ACC112 (cell line): ENCODE data around the gene PAXX.
A peak's percentile ranks its signal among the peaks of the same experiment; 100 is the strongest.

ENCODE experiments used
- H2AFZ ChIP-seq: fragments of 200-600 bp; sonication (generic); one replicate; pipeline ENCODE4 v1.6.0; 2017; ENCODE audit warnings: antibody characterized with exemption, low read length; ENCODE audit not compliant: unreplicated experiment
- H3K27ac ChIP-seq: fragments of 200-600 bp; sonication (generic); 2 replicates; pipeline ENCODE4 v1.5.1; 2014; ENCODE audit warnings: low read depth, mild to moderate bottlenecking, antibody characterized with exemption, low read length, moderate library complexity
- H3K27me3 ChIP-seq: fragments of 200-600 bp; sonication (generic); 2 replicates; pipeline ENCODE4 v1.6.1; 2014; ENCODE audit warnings: mild to moderate bottlenecking, antibody characterized with exemption, low read length, moderate library complexity, mixed read lengths; ENCODE audit not compliant: insufficient read depth
- H3K36me3 ChIP-seq: fragments of 200-600 bp; sonication (generic); 2 replicates; pipeline ENCODE4 v1.6.1; 2016; ENCODE audit warnings: mild to moderate bottlenecking, antibody characterized with exemption, low read length, moderate library complexity, mixed read lengths; ENCODE audit not compliant: insufficient read depth
- H3K4me1 ChIP-seq: fragments of 200-600 bp; sonication (generic); one replicate; pipeline ENCODE4 v1.6.1; 2016; ENCODE audit warnings: low read length, mixed read lengths; ENCODE audit not compliant: insufficient read depth, unreplicated experiment, control insufficient read depth
- H3K4me3 ChIP-seq: fragments of 200-600 bp; sonication (generic); 2 replicates; pipeline ENCODE4 v1.5.1; 2014; ENCODE audit warnings: mild to moderate bottlenecking, low read depth, low read length
- H3K79me2 ChIP-seq: fragments of 200-600 bp; sonication (generic); one replicate; pipeline ENCODE4 v1.6.0; 2016; ENCODE audit warnings: low read length; ENCODE audit not compliant: control insufficient read depth, unreplicated experiment, insufficient read depth

The PAXX gene, protein sequence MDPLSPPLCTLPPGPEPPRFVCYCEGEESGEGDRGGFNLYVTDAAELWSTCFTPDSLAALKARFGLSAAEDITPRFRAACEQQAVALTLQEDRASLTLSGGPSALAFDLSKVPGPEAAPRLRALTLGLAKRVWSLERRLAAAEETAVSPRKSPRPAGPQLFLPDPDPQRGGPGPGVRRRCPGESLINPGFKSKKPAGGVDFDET

DNA sequence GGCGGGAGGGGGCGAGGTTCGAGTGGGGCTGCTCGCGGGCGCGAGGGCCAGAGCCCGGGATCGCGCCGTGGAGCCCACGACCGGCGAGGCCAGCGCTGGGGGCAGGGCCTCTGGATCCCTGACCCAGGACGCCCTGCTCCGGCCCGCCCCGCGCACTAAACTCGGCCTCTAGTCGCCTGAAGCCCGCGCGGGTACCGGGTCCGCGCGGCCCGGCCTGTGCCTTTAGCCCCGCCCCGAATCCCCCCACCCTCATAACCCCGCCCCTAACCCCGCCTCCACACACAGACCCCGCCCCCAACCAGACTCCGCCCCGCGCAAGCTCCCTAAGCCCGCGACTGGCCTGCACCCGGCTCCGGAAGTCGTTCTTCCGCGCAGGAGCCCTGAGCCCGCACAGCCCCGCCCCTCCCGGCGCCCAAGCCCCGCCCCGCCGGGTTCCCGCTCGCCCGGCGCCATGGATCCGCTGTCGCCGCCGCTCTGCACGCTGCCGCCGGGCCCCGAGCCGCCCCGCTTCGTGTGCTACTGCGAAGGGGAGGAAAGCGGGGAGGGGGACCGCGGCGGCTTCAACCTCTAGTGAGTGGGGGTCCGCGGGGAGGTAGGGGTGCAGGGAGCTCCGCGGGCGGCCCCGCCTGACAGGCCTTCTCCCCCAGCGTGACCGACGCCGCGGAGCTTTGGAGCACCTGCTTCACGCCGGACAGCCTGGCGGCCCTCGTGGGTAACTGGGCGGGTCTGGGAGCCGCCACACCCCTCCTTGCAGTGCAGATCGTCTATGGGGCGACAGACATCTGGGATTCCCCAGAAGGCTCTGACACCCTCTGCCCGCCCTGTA lies at the start of gene PAXX:
PAXX (plus strand) TSS at position 430 of the 826 bp plus-strand sequence; CDS start at position 452, 22 bp downstream.
- Histone ChIP-seq H3K4me1 (peaks cover 26% of the 10 kb centered on the region), H3K36me3 (no peaks in the 10 kb centered on the region), H3K27ac (peak within 1 kb of the TSS; percentile 69; the same call in 1 of the 2 replicates), H2AFZ (no peak within 1 kb of the TSS), H3K4me3 (peak within 1 kb of the TSS; percentile 92), H3K79me2 (peaks cover 11% of the 10 kb centered on the region), H3K27me3 (no peaks in the 10 kb centered on the region)

DNA sequence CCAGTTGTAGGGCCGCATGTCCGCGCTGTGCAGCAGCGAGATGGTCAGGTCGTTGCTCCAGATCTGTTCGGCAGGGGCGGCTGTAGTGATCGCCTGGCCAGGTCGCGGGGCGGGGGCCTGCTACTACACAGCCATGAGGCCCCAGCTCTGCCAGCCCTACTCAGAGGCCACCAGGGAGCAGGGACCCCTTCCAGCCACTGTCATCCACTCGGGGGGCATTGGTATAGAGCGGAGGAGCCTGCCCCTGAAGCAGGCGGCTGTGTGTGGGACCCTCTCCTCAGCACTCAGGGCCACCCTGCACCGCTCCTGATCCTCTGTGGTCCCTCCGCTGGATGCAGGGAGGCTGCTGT lies 49.4 kb upstream of the PAXX start:
- Histone ChIP-seq H2AFZ (no peak overlapping the region), H3K4me1 (peaks cover 9% of the 10 kb centered on the region), H3K27ac (no peak overlapping the region), H3K79me2 (peaks cover 33% of the 10 kb centered on the region), H3K27me3 (no peaks in the 10 kb centered on the region), H3K36me3 (peaks cover 37% of the 10 kb centered on the region; the same call in 1 of the 2 replicates), H3K4me3 (peak overlapping the region; percentile 99)

- Histone ChIP-seq H3K79me2 (peaks cover 33% of the 10 kb centered on the region), H3K27ac (peak overlapping the region; percentile 78), H3K36me3 (peaks cover 37% of the 10 kb centered on the region; the same call in 1 of the 2 replicates), H3K4me1 (peaks cover 13% of the 10 kb centered on the region), H3K27me3 (no peaks in the 10 kb centered on the region), H2AFZ (peak overlapping the region; percentile 50), H3K4me3 (peak overlapping the region; percentile 99)
These were observed 48.7 kb upstream of the PAXX start for GRCh38 chr9:136943291-136944211.

DNA sequence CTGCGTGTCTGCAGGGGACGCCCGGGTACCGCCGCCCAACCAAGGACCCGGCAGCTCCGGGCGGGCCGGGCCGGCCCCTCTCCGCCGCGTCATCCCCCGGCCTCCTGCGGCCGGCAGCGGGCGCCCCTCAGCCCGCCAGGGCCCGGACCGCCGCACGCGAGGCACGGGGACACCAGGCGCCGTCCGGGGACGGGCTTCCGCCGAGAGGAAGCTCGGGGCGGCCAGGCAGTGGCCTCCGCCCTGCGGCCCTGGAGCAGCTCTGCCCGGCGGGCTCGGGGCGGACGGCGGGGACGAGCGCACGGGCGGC lies 48.1 kb upstream of the PAXX start:
- Histone ChIP-seq H3K27me3 (no peaks in the 10 kb centered on the region), H3K79me2 (peaks cover 33% of the 10 kb centered on the region), H3K36me3 (peaks cover 33% of the 10 kb centered on the region; the same call in 1 of the 2 replicates), H3K4me1 (peaks cover 13% of the 10 kb centered on the region), H3K27ac (peak overlapping the region; percentile 78), H2AFZ (peak overlapping the region; percentile 50), H3K4me3 (peak overlapping the region; percentile 99)

- Histone ChIP-seq H3K27me3 (no peaks in the 10 kb centered on the region), H2AFZ (peak within 1 kb of the TSS; percentile 50), H3K4me1 (peaks cover 13% of the 10 kb centered on the region), H3K27ac (peak within 1 kb of the TSS; percentile 78), H3K4me3 (peak within 1 kb of the TSS; percentile 99), H3K36me3 (peaks cover 29% of the 10 kb centered on the region; the same call in 1 of the 2 replicates), H3K79me2 (peaks cover 33% of the 10 kb centered on the region)
These were observed 47.5 kb upstream of the PAXX start, which contains the start of the genes C8G and FBXW5 for GRCh38 chr9:136944519-136945332. C8G (plus strand) TSS chr9:136945243; CDS start chr9:136945321, 78 bp downstream. FBXW5 (minus strand) TSS chr9:136944738; CDS start chr9:136944083, 655 bp downstream.

- H3K27me3 ChIP-seq, result no peaks in the 10 kb centered on the region
- no peak overlapping the region for H3K27ac ChIP-seq
- H3K4me3 ChIP-seq, result no peak overlapping the region
- peaks cover 13% of the 10 kb centered on the region for H3K4me1 ChIP-seq
- no peak overlapping the region for H2AFZ ChIP-seq
- H3K36me3 ChIP-seq, result peaks cover 21% of the 10 kb centered on the region; the same call in 1 of the 2 replicates
- peaks cover 27% of the 10 kb centered on the region for H3K79me2 ChIP-seq
These were observed 46.6 kb upstream of the PAXX start for GRCh38 chr9:136945333-136946227.

DNA sequence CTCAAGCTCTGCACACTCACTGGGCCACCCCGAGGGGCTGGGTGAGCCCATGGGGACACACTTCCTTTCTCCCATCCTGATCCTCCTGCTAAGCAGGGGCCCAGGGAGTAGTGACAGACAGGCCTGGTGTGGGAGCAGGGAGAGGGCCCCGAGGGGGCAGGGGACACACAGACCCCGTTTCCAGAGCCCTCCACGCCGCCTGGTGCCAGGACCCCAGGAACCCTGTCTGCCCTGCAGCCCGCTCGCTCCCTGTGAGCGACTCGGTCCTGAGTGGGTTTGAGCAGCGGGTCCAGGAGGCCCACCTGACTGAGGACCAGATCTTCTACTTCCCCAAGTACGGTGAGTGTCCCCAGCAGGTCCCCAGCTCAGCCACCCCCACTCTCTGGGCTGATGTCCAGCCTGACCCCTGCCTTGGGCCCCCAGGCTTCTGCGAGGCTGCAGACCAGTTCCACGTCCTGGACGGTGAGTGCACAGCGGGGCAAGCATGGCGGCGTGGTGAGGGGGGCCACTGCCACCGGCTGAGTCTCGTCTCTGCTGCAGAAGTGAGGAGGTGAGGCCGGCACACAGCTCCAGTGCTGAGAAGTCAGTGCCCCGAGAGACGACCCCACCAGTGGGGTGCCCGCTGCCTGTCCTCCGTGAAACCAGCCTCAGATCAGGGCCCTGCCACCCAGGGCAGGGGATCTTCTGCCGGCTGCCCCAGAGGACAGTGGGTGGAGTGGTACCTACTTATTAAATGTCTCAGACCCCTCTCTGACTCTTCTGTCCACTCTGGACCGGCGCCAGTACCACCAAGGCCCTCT lies 45.8 kb upstream of the PAXX start:
- Histone ChIP-seq H3K36me3 (peaks cover 14% of the 10 kb centered on the region; the same call in 1 of the 2 replicates), H2AFZ (no peak overlapping the region), H3K79me2 (peaks cover 22% of the 10 kb centered on the region), H3K27me3 (no peaks in the 10 kb centered on the region), H3K4me3 (no peak overlapping the region), H3K27ac (no peak overlapping the region), H3K4me1 (peaks cover 13% of the 10 kb centered on the region)

GRCh38 chr9:136947028-136947891 lies 45.0 kb upstream of the PAXX start:
- Histone ChIP-seq H3K79me2 (peaks cover 18% of the 10 kb centered on the region), H3K27me3 (no peaks in the 10 kb centered on the region), H3K4me3 (no peak overlapping the region), H3K36me3 (peaks cover 6% of the 10 kb centered on the region; the same call in 1 of the 2 replicates), H3K27ac (no peak overlapping the region), H2AFZ (no peak overlapping the region), H3K4me1 (peaks cover 13% of the 10 kb centered on the region)
